ENCODE results near the gene AACS. TPM values are rescaled to one million over a fixed set of nuclear protein-coding genes. Genes with fewer than 3 reads are reported as not detected.

AACS gene
- total RNA-seq, 1 experiment from 2014 or later, result 46.8 TPM

GRCh38 chr12:125169870-125170269 is 104.6 kb downstream of the AACS start:
- Histone ChIP-seq H3K27me3 (ENCODE audit: insufficient read depth, low read depth) (peaks cover 54% of the 10 kb centered on the region), H3K4me1 (replicated peaks; ENCODE audit: insufficient read depth) (no peaks in the 10 kb centered on the region), H3K4me2 (no peak overlapping the region), H3K9me2 (ENCODE audit: insufficient read depth) (no peaks in the 10 kb centered on the region), H4K20me1 (ENCODE audit: insufficient read depth) (no peaks in the 10 kb centered on the region), H2AFZ (no peak overlapping the region), H3K79me2 (ENCODE audit: low read depth) (no peaks in the 10 kb centered on the region), H3K36me3 (ENCODE audit: low read depth) (no peaks in the 10 kb centered on the region), H3F3A (ENCODE audit: insufficient read depth, low read depth) (no peaks in the 10 kb centered on the region), H3K27ac (no peak overlapping the region), H3K4me3 (no peak overlapping the region), H3K9me3 (ENCODE audit: insufficient read depth, low read depth) (no peaks in the 10 kb centered on the region)
- no peak for TF ChIP-seq EZH2 (IDR thresholded peaks at IDR 0.05; ENCODE audit: low read depth)
- TF ChIP-seq, protein P1, sequence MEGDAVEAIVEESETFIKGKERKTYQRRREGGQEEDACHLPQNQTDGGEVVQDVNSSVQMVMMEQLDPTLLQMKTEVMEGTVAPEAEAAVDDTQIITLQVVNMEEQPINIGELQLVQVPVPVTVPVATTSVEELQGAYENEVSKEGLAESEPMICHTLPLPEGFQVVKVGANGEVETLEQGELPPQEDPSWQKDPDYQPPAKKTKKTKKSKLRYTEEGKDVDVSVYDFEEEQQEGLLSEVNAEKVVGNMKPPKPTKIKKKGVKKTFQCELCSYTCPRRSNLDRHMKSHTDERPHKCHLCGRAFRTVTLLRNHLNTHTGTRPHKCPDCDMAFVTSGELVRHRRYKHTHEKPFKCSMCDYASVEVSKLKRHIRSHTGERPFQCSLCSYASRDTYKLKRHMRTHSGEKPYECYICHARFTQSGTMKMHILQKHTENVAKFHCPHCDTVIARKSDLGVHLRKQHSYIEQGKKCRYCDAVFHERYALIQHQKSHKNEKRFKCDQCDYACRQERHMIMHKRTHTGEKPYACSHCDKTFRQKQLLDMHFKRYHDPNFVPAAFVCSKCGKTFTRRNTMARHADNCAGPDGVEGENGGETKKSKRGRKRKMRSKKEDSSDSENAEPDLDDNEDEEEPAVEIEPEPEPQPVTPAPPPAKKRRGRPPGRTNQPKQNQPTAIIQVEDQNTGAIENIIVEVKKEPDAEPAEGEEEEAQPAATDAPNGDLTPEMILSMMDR (conservative IDR thresholded peaks at IDR 0.05), result no peak
- CTCF ChIA-PET, result no interaction called here
- intact Hi-C loops (cut with micrococcal nuclease; ENCODE audit: unreplicated experiment), result no loop called here
- DNase-seq, result no peak
- POLR2A ChIA-PET (ENCODE audit: unreplicated experiment), result no interaction called here
- BruUV-seq (replicated peaks), result no TSS peak

DNA sequence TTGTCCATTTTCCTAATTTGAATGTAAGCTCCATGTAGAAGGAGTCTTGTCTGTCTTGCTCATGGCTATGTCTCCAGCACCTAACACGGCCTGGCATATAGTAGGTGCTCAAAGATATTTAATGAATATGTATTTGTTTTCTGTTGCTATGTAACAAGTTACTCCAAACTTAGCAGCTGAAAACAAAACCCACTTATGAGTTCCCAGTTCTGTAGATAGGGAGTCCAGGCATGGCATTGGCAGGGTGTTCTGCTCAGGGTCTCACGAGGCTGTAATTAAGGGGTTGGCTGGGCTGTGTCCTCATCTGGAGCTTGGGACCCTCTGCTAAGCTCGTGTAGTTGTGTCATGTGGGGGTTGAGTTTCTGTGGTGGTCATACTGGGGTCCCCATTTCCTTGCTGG is 106.0 kb downstream of the AACS start:
- Histone ChIP-seq H3K9me3 (ENCODE audit: insufficient read depth, low read depth) (no peaks in the 10 kb centered on the region), H3K27ac (no peak overlapping the region), H3K4me2 (no peak overlapping the region), H3K9me2 (ENCODE audit: insufficient read depth) (no peaks in the 10 kb centered on the region), H3K4me3 (no peak overlapping the region), H3K79me2 (ENCODE audit: low read depth) (no peaks in the 10 kb centered on the region), H4K20me1 (ENCODE audit: insufficient read depth) (no peaks in the 10 kb centered on the region), H3K4me1 (replicated peaks; ENCODE audit: insufficient read depth) (no peaks in the 10 kb centered on the region), H3K36me3 (ENCODE audit: low read depth) (no peaks in the 10 kb centered on the region), H3F3A (ENCODE audit: insufficient read depth, low read depth) (no peaks in the 10 kb centered on the region), H3K27me3 (ENCODE audit: insufficient read depth, low read depth) (peaks cover 68% of the 10 kb centered on the region), H2AFZ (no peak overlapping the region)
- CTCF ChIA-PET, result no interaction called here
- intact Hi-C loops (cut with micrococcal nuclease; ENCODE audit: unreplicated experiment), result no loop called here
- TF ChIP-seq EZH2 (IDR thresholded peaks at IDR 0.05; ENCODE audit: low read depth), result no peak
- TF ChIP-seq, protein P1 (conservative IDR thresholded peaks at IDR 0.05), result no peak
- POLR2A ChIA-PET (ENCODE audit: unreplicated experiment), result no interaction called here
- no TSS peak for BruUV-seq (replicated peaks)
- no peak for DNase-seq

DNA sequence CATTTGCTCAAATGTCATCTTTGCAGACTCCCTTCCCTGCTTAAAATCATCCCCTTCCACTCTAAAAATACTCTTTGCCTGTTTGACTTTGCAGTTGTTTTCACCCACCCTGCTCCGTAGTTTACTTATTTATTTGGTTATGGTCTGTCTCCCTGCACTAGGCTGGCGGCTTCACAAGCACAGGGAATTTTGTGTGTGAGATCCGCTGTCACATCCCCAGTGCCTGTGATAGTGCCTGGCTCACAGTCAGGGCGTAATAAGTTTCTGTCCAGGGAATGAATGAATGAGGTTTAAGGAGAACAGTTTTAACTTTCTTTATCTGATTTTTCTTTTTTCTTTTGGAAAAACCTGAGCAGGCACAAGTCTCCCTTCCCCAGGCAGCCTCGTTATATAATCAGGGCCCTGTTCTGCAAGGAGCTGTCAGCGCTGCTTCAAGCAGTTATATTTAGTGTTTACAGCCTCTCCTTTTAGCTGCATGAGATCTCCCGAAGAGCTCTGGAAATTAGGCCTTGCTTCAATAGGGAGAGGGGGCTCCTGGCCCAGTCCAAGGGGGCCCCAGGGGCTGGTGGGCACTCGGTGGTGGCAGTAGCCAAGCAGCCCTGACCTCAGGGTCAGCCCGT is 107.1 kb downstream of the AACS start:
- POLR2A ChIA-PET (ENCODE audit: unreplicated experiment), result interaction anchor here (0.7 kb wide), 1 partner anchor 1424 kb away, joined by 3 read pairs; no protein-coding TSS in a partner anchor
- DNase-seq, result no peak
- no peak overlapping the region for H3K4me2 ChIP-seq
- H3K9me2 ChIP-seq (ENCODE audit: insufficient read depth), result no peaks in the 10 kb centered on the region
- H2AFZ ChIP-seq, result no peak overlapping the region
- H3K4me1 ChIP-seq (replicated peaks; ENCODE audit: insufficient read depth), result no peaks in the 10 kb centered on the region
- BruUV-seq (replicated peaks), result no TSS peak
- H3K27ac ChIP-seq, result no peak overlapping the region
- H3K4me3 ChIP-seq, result no peak overlapping the region
- H3K79me2 ChIP-seq (ENCODE audit: low read depth), result no peaks in the 10 kb centered on the region
- peaks cover 76% of the 10 kb centered on the region for H3K27me3 ChIP-seq (ENCODE audit: insufficient read depth, low read depth)
- no peaks in the 10 kb centered on the region for H3K36me3 ChIP-seq (ENCODE audit: low read depth)
- H4K20me1 ChIP-seq (ENCODE audit: insufficient read depth), result no peaks in the 10 kb centered on the region
- H3F3A ChIP-seq (ENCODE audit: insufficient read depth, low read depth), result no peaks in the 10 kb centered on the region
- no peaks in the 10 kb centered on the region for H3K9me3 ChIP-seq (ENCODE audit: insufficient read depth, low read depth)
- intact Hi-C loops (cut with micrococcal nuclease; ENCODE audit: unreplicated experiment), result no loop called here
- no peak for TF ChIP-seq EZH2 (IDR thresholded peaks at IDR 0.05; ENCODE audit: low read depth)
- TF ChIP-seq, protein P1 (conservative IDR thresholded peaks at IDR 0.05), result no peak
- CTCF ChIA-PET, result no interaction called here
